Loucy (cell line): Measurements from ENCODE around the gene PFN3.

Source experiments
- H2AFZ ChIP-seq: fragments of 200-600 bp; sonication (generic); 2 replicates; pipeline ENCODE4 v1.6.0; 2016; ENCODE audit warnings: antibody characterized with exemption, mild to moderate bottlenecking, low read length, moderate library complexity
- H3F3A ChIP-seq: fragments of 200-600 bp; 2 replicates; pipeline ENCODE4 v1.6.0; 2016; ENCODE audit warnings: antibody characterized with exemption, low read depth, mild to moderate bottlenecking
- H3K27me3 ChIP-seq: fragments of 200-600 bp; sonication (generic); 2 replicates; pipeline ENCODE4 v1.6.1; 2014; ENCODE audit warnings: low read length, mild to moderate bottlenecking; ENCODE audit not compliant: insufficient read depth, poor library complexity, severe bottlenecking
- H3K36me3 ChIP-seq: fragments of 200-600 bp; sonication (generic); 2 replicates; pipeline ENCODE4 v1.6.1; 2016; ENCODE audit warnings: low read length; ENCODE audit not compliant: insufficient read depth
- H3K4me1 ChIP-seq: fragments of 200-600 bp; sonication (generic); 2 replicates; pipeline ENCODE4 v1.5.1; 2014; ENCODE audit warnings: low read length, mild to moderate bottlenecking; ENCODE audit not compliant: insufficient read depth, poor library complexity, severe bottlenecking
- H3K4me2 ChIP-seq: fragments of 200-600 bp; sonication (generic); 2 replicates; pipeline ENCODE4 v1.6.0; 2014; ENCODE audit warnings: antibody characterized with exemption, low read length, low read depth, mild to moderate bottlenecking; ENCODE audit not compliant: poor library complexity, severe bottlenecking
- H3K4me3 ChIP-seq: fragments of 200-600 bp; sonication (generic); 2 replicates; pipeline ENCODE4 v1.5.1; 2014; ENCODE audit warnings: low read length, mild to moderate bottlenecking, mixed read lengths; ENCODE audit not compliant: poor library complexity, severe bottlenecking
- H3K79me2 ChIP-seq: fragments of 200-600 bp; sonication (generic); 2 replicates; pipeline ENCODE4 v1.6.1; 2014; ENCODE audit warnings: low read length; ENCODE audit not compliant: insufficient read depth
- H3K9ac ChIP-seq: fragments of 200-600 bp; sonication (generic); 2 replicates; pipeline ENCODE4 v1.6.0; 2014; ENCODE audit warnings: mild to moderate bottlenecking, low read depth, low read length, moderate library complexity; ENCODE audit not compliant: poor library complexity, severe bottlenecking
- H3K9me2 ChIP-seq: fragments of 200-600 bp; sonication (generic); replicated peaks from 2 replicates; pipeline ENCODE4 v1.6.1; 2016; ENCODE audit warnings: low read depth, low read length, mixed read lengths
- H3K9me3 ChIP-seq: fragments of 200-600 bp; sonication (generic); 2 replicates; pipeline ENCODE4 v1.6.1; 2014; ENCODE audit warnings: mild to moderate bottlenecking, antibody characterized with exemption, low read length, low read depth; ENCODE audit not compliant: insufficient read depth
- H4K20me1 ChIP-seq: fragments of 200-600 bp; sonication (generic); 2 replicates; pipeline ENCODE4 v1.6.0; 2014; ENCODE audit warnings: antibody characterized with exemption, low read length, mild to moderate bottlenecking; ENCODE audit not compliant: insufficient read depth, poor library complexity, severe bottlenecking
- CTCF ChIP-seq: fragments of 200-600 bp; sonication (generic); conservative IDR thresholded peaks from 2 replicates; pipeline ENCODE4 v1.5.1; 2014; ENCODE audit warnings: mild to moderate bottlenecking, antibody characterized with exemption, low read length
- EZH2phosphoT487 ChIP-seq: fragments of 200-600 bp; IDR thresholded peaks from 2 replicates; pipeline ENCODE4 v1.6.1; 2018; ENCODE audit warnings: antibody characterized with exemption, mild to moderate bottlenecking, moderate library complexity, borderline replicate concordance

PFN3 gene

GRCh38 chr5:177443144-177443983 is 42.9 kb upstream of the PFN3 start:
- no peaks in the 10 kb centered on the region for H3K9me3 ChIP-seq
- H3K4me2 ChIP-seq = no peak overlapping the region
- H3K9me2 ChIP-seq = no peaks in the 10 kb centered on the region
- no peaks in the 10 kb centered on the region for H3K36me3 ChIP-seq
- H4K20me1 ChIP-seq = no peaks in the 10 kb centered on the region
- no peak overlapping the region for H3K9ac ChIP-seq
- H3K4me3 ChIP-seq = no peak overlapping the region
- TF ChIP-seq EZH2phosphoT487 = no peak
- TF ChIP-seq CTCF = no peak
- H3K79me2 ChIP-seq = no peaks in the 10 kb centered on the region
- H2AFZ ChIP-seq = no peak overlapping the region
- no peaks in the 10 kb centered on the region for H3F3A ChIP-seq
- H3K27me3 ChIP-seq = no peaks in the 10 kb centered on the region
- H3K4me1 ChIP-seq = no peaks in the 10 kb centered on the region

DNA sequence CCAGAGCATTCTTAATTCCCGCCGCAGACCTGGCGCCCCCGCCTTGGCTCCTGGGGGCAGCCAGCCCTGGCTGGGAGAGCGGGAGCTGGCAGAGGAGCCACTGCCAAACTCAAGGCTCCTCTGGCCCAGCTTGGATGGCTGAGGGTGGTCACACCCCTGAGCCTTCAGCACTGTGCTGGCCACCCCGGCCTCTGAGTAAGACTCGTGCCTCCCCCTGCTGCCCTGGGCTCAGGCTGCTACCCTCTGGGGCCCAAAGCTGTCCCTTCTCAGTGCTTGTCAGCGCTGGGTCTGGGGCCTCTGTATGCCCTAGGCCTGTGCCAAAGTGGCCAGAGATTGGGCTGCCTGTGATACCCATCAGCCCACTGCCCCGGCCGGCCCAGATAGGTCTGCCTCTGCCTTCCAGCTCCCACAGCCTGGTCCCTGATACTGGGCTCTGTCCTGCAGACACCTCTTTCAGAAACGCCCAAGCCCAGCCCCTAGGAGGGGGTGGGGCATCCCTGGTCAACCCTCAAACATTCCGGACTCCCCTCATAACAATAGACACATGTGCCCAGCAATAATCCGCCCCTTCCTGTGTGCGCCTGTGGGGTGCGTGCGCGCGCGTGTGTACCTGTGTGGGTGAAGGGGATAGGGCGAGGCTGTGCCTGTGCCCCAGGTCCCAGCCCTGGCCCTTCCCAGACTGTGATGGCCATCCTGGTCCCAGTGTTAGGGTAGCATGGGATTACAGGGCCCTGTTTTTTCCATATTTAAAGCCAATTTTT is 41.8 kb upstream of the PFN3 start:
- Histone ChIP-seq H3K36me3 (no peaks in the 10 kb centered on the region; the same call in 1 of the 2 replicates), H3F3A (no peaks in the 10 kb centered on the region), H3K4me2 (no peak overlapping the region), H3K27me3 (no peaks in the 10 kb centered on the region), H3K9me3 (no peaks in the 10 kb centered on the region), H2AFZ (no peak overlapping the region), H3K4me3 (no peak overlapping the region), H3K9ac (no peak overlapping the region), H3K9me2 (no peaks in the 10 kb centered on the region), H3K4me1 (no peaks in the 10 kb centered on the region), H4K20me1 (no peaks in the 10 kb centered on the region), H3K79me2 (no peaks in the 10 kb centered on the region)
- TF ChIP-seq EZH2phosphoT487 (no peak), CTCF (no peak)

- TF ChIP-seq CTCF (no peak), EZH2phosphoT487 (no peak)
- Histone ChIP-seq H3K4me3 (no peak overlapping the region), H3K9me2 (no peaks in the 10 kb centered on the region), H2AFZ (no peak overlapping the region), H3K79me2 (no peaks in the 10 kb centered on the region), H3K4me2 (no peak overlapping the region), H3K9me3 (no peaks in the 10 kb centered on the region), H3K4me1 (no peaks in the 10 kb centered on the region), H4K20me1 (no peaks in the 10 kb centered on the region), H3K9ac (no peak overlapping the region), H3K27me3 (no peaks in the 10 kb centered on the region), H3K36me3 (no peaks in the 10 kb centered on the region; the same call in 1 of the 2 replicates), H3F3A (no peaks in the 10 kb centered on the region)
Observed at GRCh38 chr5:177440990-177441780, 40.7 kb upstream of the PFN3 start.
